Dermis microvascular lymphatic vessel endothelial cell (primary cell): ENCODE measurements around the gene REPS2. TPM values are rescaled to one million over a fixed set of nuclear protein-coding genes. Genes with fewer than 3 reads are reported as not detected.

ENCODE experiments used
- total RNA-seq: library from RNA; depleted of rRNA; stranded (reverse); fragments of >200 nt; gene quantifications from 2 replicates; pipeline ENCODE4 v1.2.1, GENCODE V29; 2014

REPS2 gene
- total RNA-seq, 1 donor from 2014 or later, result 4.2 TPM

Other genes starting within 250 kb of the REPS2 start
- gene CTPS2, start 234.0 kb upstream of the REPS2 start, total RNA-seq, result 11.8 and 13.0 TPM in 2 replicates
- gene SYAP1, start 227.0 kb upstream of the REPS2 start, total RNA-seq, result 22.4 and 30.4 TPM in 2 replicates
- gene TXLNG, start 160.2 kb upstream of the REPS2 start, total RNA-seq, result 4.9 and 5.3 TPM in 2 replicates
- gene RBBP7, start 76.3 kb upstream of the REPS2 start, total RNA-seq, result 113 and 162 TPM in 2 replicates